Rectal smooth muscle tissue (tissue), 1 donor: ENCODE measurements around the gene COG5.
"Not testable (repeated sequence)": the region's sequence is repeated elsewhere in the genome, so short reads cannot be mapped to it uniquely, and the experiment has no call there.

Source experiments
- H3K27ac ChIP-seq: one replicate; pipeline ENCODE4 v1.7.0; 2013; ENCODE audit warnings: low read depth, low read length, inconsistent platforms
- H3K27me3 ChIP-seq: one replicate; pipeline ENCODE4 v1.7.0; 2013; ENCODE audit warnings: low read length; ENCODE audit not compliant: control insufficient read depth, insufficient read depth
- H3K36me3 ChIP-seq: one replicate; pipeline ENCODE4 v1.7.0; 2013; ENCODE audit warnings: low read length; ENCODE audit not compliant: control insufficient read depth, insufficient read depth
- H3K4me1 ChIP-seq: one replicate; pipeline ENCODE4 v1.7.0; 2013; ENCODE audit warnings: low read length; ENCODE audit not compliant: control insufficient read depth, insufficient read depth
- H3K4me3 ChIP-seq: one replicate; pipeline ENCODE4 v1.7.0; 2013; ENCODE audit warnings: low read length
- H3K9ac ChIP-seq: one replicate; pipeline ENCODE4 v1.7.0; 2013; ENCODE audit warnings: low read length

COG5 gene

GRCh38 chr7:107564553-107565298 lies 1.0 kb upstream of the COG5 start:
- H3K4me3 ChIP-seq, result peak overlapping the region; percentile 99
- H3K27ac ChIP-seq, result peak overlapping the region; percentile 94
- no peak overlapping the region for H3K9ac ChIP-seq
- H3K4me1 ChIP-seq, result peaks cover 2% of the 10 kb centered on the region
- H3K27me3 ChIP-seq, result no peaks in the 10 kb centered on the region
- no peaks in the 10 kb centered on the region for H3K36me3 ChIP-seq

- Histone ChIP-seq H3K27me3 (no peaks in the 10 kb centered on the region), H3K4me1 (peaks cover 2% of the 10 kb centered on the region), H3K4me3 (peak overlapping the region; percentile 99), H3K27ac (peak overlapping the region; percentile 94), H3K36me3 (no peaks in the 10 kb centered on the region), H3K9ac (peak overlapping the region; percentile 82)
Observed at GRCh38 chr7:107563081-107563774, 492 bp downstream of the COG5 start.

GRCh38 chr7:107560898-107561516 lies 2.7 kb downstream of the COG5 start:
- no peak overlapping the region for H3K4me3 ChIP-seq
- H3K36me3 ChIP-seq, result peaks cover 2% of the 10 kb centered on the region
- no peak overlapping the region for H3K9ac ChIP-seq
- no peak overlapping the region for H3K27ac ChIP-seq
- no peaks in the 10 kb centered on the region for H3K27me3 ChIP-seq
- H3K4me1 ChIP-seq, result peaks cover 2% of the 10 kb centered on the region

- no peak overlapping the region for H3K4me3 ChIP-seq
- H3K9ac ChIP-seq, result no peak overlapping the region
- H3K4me1 ChIP-seq, result peaks cover 2% of the 10 kb centered on the region
- H3K36me3 ChIP-seq, result peaks cover 3% of the 10 kb centered on the region
- no peak overlapping the region for H3K27ac ChIP-seq
- no peaks in the 10 kb centered on the region for H3K27me3 ChIP-seq
Observed at GRCh38 chr7:107559864-107560263, 3.9 kb downstream of the COG5 start.

GRCh38 chr7:107555893-107556292 lies 7.8 kb downstream of the COG5 start:
- no peak overlapping the region for H3K27ac ChIP-seq
- H3K4me3 ChIP-seq, result no peak overlapping the region
- peaks cover 7% of the 10 kb centered on the region for H3K36me3 ChIP-seq

GRCh38 chr7:107551936-107552335 lies 11.8 kb downstream of the COG5 start:
- Histone ChIP-seq H3K4me1 (no peaks in the 10 kb centered on the region), H3K27me3 (no peaks in the 10 kb centered on the region), H3K9ac (no peak overlapping the region), H3K36me3 (peaks cover 11% of the 10 kb centered on the region), H3K4me3 (no peak overlapping the region), H3K27ac (no peak overlapping the region)

More at GRCh38 chr7:107555893-107556292, 7.8 kb downstream of the COG5 start:
- H3K9ac ChIP-seq, result no peak overlapping the region
- no peaks in the 10 kb centered on the region for H3K4me1 ChIP-seq
- no peaks in the 10 kb centered on the region for H3K27me3 ChIP-seq

GRCh38 chr7:107544848-107545591 lies 18.7 kb downstream of the COG5 start:
- no peak overlapping the region for H3K27ac ChIP-seq
- no peaks in the 10 kb centered on the region for H3K27me3 ChIP-seq
- peaks cover 16% of the 10 kb centered on the region for H3K36me3 ChIP-seq
- no peaks in the 10 kb centered on the region for H3K4me1 ChIP-seq
- H3K4me3 ChIP-seq, result no peak overlapping the region
- H3K9ac ChIP-seq, result no peak overlapping the region

GRCh38 chr7:107543338-107543993 lies 20.3 kb downstream of the COG5 start:
- H3K36me3 ChIP-seq, result peaks cover 16% of the 10 kb centered on the region

GRCh38 chr7:107538001-107538400 lies 25.7 kb downstream of the COG5 start:
- H3K27ac ChIP-seq, result no peak overlapping the region
- H3K9ac ChIP-seq, result no peak overlapping the region
- no peaks in the 10 kb centered on the region for H3K4me1 ChIP-seq
- H3K27me3 ChIP-seq, result no peaks in the 10 kb centered on the region
- H3K36me3 ChIP-seq, result no peaks in the 10 kb centered on the region
- H3K4me3 ChIP-seq, result no peak overlapping the region

More at GRCh38 chr7:107543338-107543993, 20.3 kb downstream of the COG5 start:
- no peak overlapping the region for H3K27ac ChIP-seq
- H3K4me3 ChIP-seq, result no peak overlapping the region
- no peaks in the 10 kb centered on the region for H3K27me3 ChIP-seq
- no peaks in the 10 kb centered on the region for H3K4me1 ChIP-seq
- no peak overlapping the region for H3K9ac ChIP-seq

GRCh38 chr7:107537228-107537627 lies 26.5 kb downstream of the COG5 start:
- not testable (repeated sequence) for H3K27me3 ChIP-seq, H3K9ac ChIP-seq, H3K27ac ChIP-seq, H3K4me1 ChIP-seq, H3K4me3 ChIP-seq, H3K36me3 ChIP-seq

GRCh38 chr7:107534139-107534538 lies 29.6 kb downstream of the COG5 start:
- H3K4me3 ChIP-seq, result no peak overlapping the region
- no peaks in the 10 kb centered on the region for H3K36me3 ChIP-seq
- H3K4me1 ChIP-seq, result no peaks in the 10 kb centered on the region
- H3K9ac ChIP-seq, result no peak overlapping the region
- no peaks in the 10 kb centered on the region for H3K27me3 ChIP-seq
- H3K27ac ChIP-seq, result no peak overlapping the region

- Histone ChIP-seq H3K27me3 (no peaks in the 10 kb centered on the region), H3K4me1 (no peaks in the 10 kb centered on the region)
Observed at GRCh38 chr7:107530751-107531150, 33.0 kb downstream of the COG5 start.

More at GRCh38 chr7:107530751-107531150, 33.0 kb downstream of the COG5 start:
- H3K27ac ChIP-seq, result no peak overlapping the region
- H3K36me3 ChIP-seq, result no peaks in the 10 kb centered on the region
- H3K4me3 ChIP-seq, result no peak overlapping the region
- H3K9ac ChIP-seq, result no peak overlapping the region
